Lower leg skin (tissue), 4 donors: ENCODE measurements around the gene MAPK10. TPM values are rescaled to one million over a fixed set of nuclear protein-coding genes. Genes with fewer than 3 reads are reported as not detected.

Source experiments
- DNase-seq, 2 donors: peaks; one replicate each; pipeline ENCODE4 v3.0.0-alpha.2; 2019; ENCODE audit warnings: low spot score in 2 of 2
- H3K4me3 ChIP-seq: fragments of 200-600 bp; sonication (generic); 2 replicates; pipeline ENCODE4 v1.5.1; 2017; ENCODE audit warnings: mild to moderate bottlenecking, low read depth; ENCODE audit not compliant: poor library complexity, severe bottlenecking
- CTCF ChIP-seq, 3 donors: fragments of 450-650 bp; IDR thresholded peaks; one replicate each; pipeline ENCODE4 v1.5.1; 2016; ENCODE audit warnings: antibody characterized with exemption in 3 of 3, mild to moderate bottlenecking in 3 of 3, moderate library complexity in 2 of 3
- POLR2A ChIP-seq, 2 donors: fragments of 450-650 bp; IDR thresholded peaks; one replicate each; pipeline ENCODE4 v1.6.1; 2016 to 2017; ENCODE audit warnings: antibody characterized with exemption in 2 of 2, mild to moderate bottlenecking in 1 of 2, moderate library complexity in 1 of 2
- WGBS, 2 donors: methylation state at CpG; one replicate each; pipeline ENCODE4 v1.1.5; 2018; 5-methylcytosine and 5-hydroxymethylcytosine counted together
- intact Hi-C: fragments of 100-400 bp; cut with DNase I; formaldehyde crosslinking; loops from one replicate; pipeline ENCODE4 v1.15.0; 2023; ENCODE audit warnings: low total_unique reads
- total RNA-seq, 4 donors: library from RNA; depleted of rRNA; stranded (reverse); fragments of >200 nt; gene quantifications; one replicate each; pipeline ENCODE4 v1.1.0, GENCODE V29; 2016

Gene MAPK10
- total RNA-seq, 4 donors from 2014 or later: 1.7 to 3.2 (median 2.8) TPM

GRCh38 chr4:86302830-86303229, 57.0 kb downstream of the MAPK10 start:
- no peak overlapping the region for H3K4me3 ChIP-seq
- no peak for DNase-seq
- WGBS, 2 donors: 84 to 85% methylated on average over 2 of the region's 2 CpGs
- TF ChIP-seq CTCF (IDR thresholded peaks at IDR 0.05) (no peak), POLR2A (IDR thresholded peaks at IDR 0.05) (no peak)
- intact Hi-C loops: no loop called here

GRCh38 chr4:86302251-86302650, 57.6 kb downstream of the MAPK10 start:
- TF ChIP-seq POLR2A (IDR thresholded peaks at IDR 0.05) (no peak), CTCF (IDR thresholded peaks at IDR 0.05) (no peak)
- DNase-seq: no peak
- intact Hi-C loops: no loop called here
- H3K4me3 ChIP-seq: no peak overlapping the region
- 15 to 17% methylated on average over 4 of the region's 4 CpGs for WGBS, 2 donors

- H3K4me3 ChIP-seq: no peak overlapping the region
- DNase-seq: no peak
- intact Hi-C loops: no loop called here
- 64 to 67% methylated on average over 3 of the region's 3 CpGs for WGBS, 2 donors
- TF ChIP-seq POLR2A (IDR thresholded peaks at IDR 0.05) (no peak), CTCF (IDR thresholded peaks at IDR 0.05) (no peak)
Observed at GRCh38 chr4:86300516-86300915, 59.3 kb downstream of the MAPK10 start.

- no peak for DNase-seq
- H3K4me3 ChIP-seq: no peak overlapping the region
- intact Hi-C loops: no loop called here
- TF ChIP-seq POLR2A (IDR thresholded peaks at IDR 0.05) (no peak), CTCF (IDR thresholded peaks at IDR 0.05) (no peak)
- 86 to 87% methylated on average over 6 of the region's 6 CpGs for WGBS, 2 donors
Observed at GRCh38 chr4:86296865-86297264, 63.0 kb downstream of the MAPK10 start.

GRCh38 chr4:86294883-86295282, 65.0 kb downstream of the MAPK10 start:
- intact Hi-C loops: no loop called here
- 49% methylated on average over 11 of the region's 11 CpGs for WGBS, 2 donors
- no peak for DNase-seq
- no peak for TF ChIP-seq CTCF (IDR thresholded peaks at IDR 0.05)
- TF ChIP-seq POLR2A (IDR thresholded peaks at IDR 0.05): no peak
- no peak overlapping the region for H3K4me3 ChIP-seq

- H3K4me3 ChIP-seq: no peak overlapping the region
- TF ChIP-seq POLR2A (IDR thresholded peaks at IDR 0.05): no peak
- no peak for TF ChIP-seq CTCF (IDR thresholded peaks at IDR 0.05)
- intact Hi-C loops: no loop called here
- WGBS, 2 donors: 51 to 74% methylated on average over 2 of the region's 2 CpGs
- no peak for DNase-seq
Observed at GRCh38 chr4:86291180-86291579, 68.7 kb downstream of the MAPK10 start.
